ENCODE results near the gene ACTN4.

Gene ACTN4

GRCh38 chr19:38709671-38710415 is 62.4 kb downstream of the ACTN4 start:
- no peak for DNase-seq (ENCODE audit: low read depth)

- no peak for DNase-seq (ENCODE audit: low read depth)
Measured at GRCh38 chr19:38710416-38710702, 62.9 kb downstream of the ACTN4 start.

GRCh38 chr19:38710928-38711725 is 63.7 kb downstream of the ACTN4 start:
- DNase-seq (ENCODE audit: low read depth): no peak

- no peak for DNase-seq (ENCODE audit: low read depth)
Measured at GRCh38 chr19:38711726-38712153, 64.3 kb downstream of the ACTN4 start.

GRCh38 chr19:38712161-38712748 is 64.8 kb downstream of the ACTN4 start:
- no peak for DNase-seq (ENCODE audit: low read depth)

- DNase-seq (ENCODE audit: low read depth): no peak
Measured at GRCh38 chr19:38713227-38713649, 65.8 kb downstream of the ACTN4 start.

- no peak for DNase-seq (ENCODE audit: low read depth)
Measured at GRCh38 chr19:38713865-38714264, 66.4 kb downstream of the ACTN4 start.

GRCh38 chr19:38714354-38714778 is 66.9 kb downstream of the ACTN4 start:
- no peak for DNase-seq (ENCODE audit: low read depth)

- DNase-seq (ENCODE audit: low read depth): no peak
Measured at GRCh38 chr19:38715555-38715954, 68.1 kb downstream of the ACTN4 start.

- DNase-seq (ENCODE audit: low read depth): no peak
Measured at GRCh38 chr19:38717051-38717450, 69.6 kb downstream of the ACTN4 start.

GRCh38 chr19:38717855-38718254 is 70.4 kb downstream of the ACTN4 start:
- DNase-seq (ENCODE audit: low read depth): no peak

GRCh38 chr19:38718747-38719543 is 71.5 kb downstream of the ACTN4 start:
- no peak for DNase-seq (ENCODE audit: low read depth)

GRCh38 chr19:38719761-38720558 is 72.5 kb downstream of the ACTN4 start:
- no peak for DNase-seq (ENCODE audit: low read depth)

- DNase-seq (ENCODE audit: low read depth): no peak
Measured at GRCh38 chr19:38720559-38721236, 73.2 kb downstream of the ACTN4 start.

GRCh38 chr19:38721496-38721895 is 74.0 kb downstream of the ACTN4 start:
- no peak for DNase-seq (ENCODE audit: low read depth)

- no peak for DNase-seq (ENCODE audit: low read depth)
Measured at GRCh38 chr19:38721979-38722773, 74.7 kb downstream of the ACTN4 start.

- no peak for DNase-seq (ENCODE audit: low read depth)
Measured at GRCh38 chr19:38722947-38723605, 75.6 kb downstream of the ACTN4 start.

GRCh38 chr19:38723606-38723965 is 76.1 kb downstream of the ACTN4 start:
- DNase-seq (ENCODE audit: low read depth): no peak
